ENCODE data around the gene MAK.
"Not testable (repeated sequence)": the region's sequence is repeated elsewhere in the genome, so short reads cannot be mapped to it uniquely, and the experiment has no call there.

The MAK gene

GRCh38 chr6:10882657-10883171 lies 44.4 kb upstream of the MAK start:
- H3K27me3 ChIP-seq (replicated peaks; ENCODE audit: control insufficient read depth, insufficient read depth, low read length): peaks cover 2% of the 10 kb centered on the region
- no peak overlapping the region for H3K4me3 ChIP-seq (replicated peaks; ENCODE audit: low read depth, low read length)
- no peak for DNase-seq (ENCODE audit: extremely low read depth, insufficient read length)

GRCh38 chr6:10882253-10882630 lies 43.9 kb upstream of the MAK start:
- H3K27me3 ChIP-seq (replicated peaks; ENCODE audit: control insufficient read depth, insufficient read depth, low read length); H3K36me3 ChIP-seq (ENCODE audit: control insufficient read depth, insufficient read depth, low read length); H3K4me3 ChIP-seq (replicated peaks; ENCODE audit: low read depth, low read length); DNase-seq (ENCODE audit: extremely low read depth, insufficient read length): not testable (repeated sequence)

More at GRCh38 chr6:10882657-10883171, 44.4 kb upstream of the MAK start:
- no peaks in the 10 kb centered on the region for H3K36me3 ChIP-seq (ENCODE audit: control insufficient read depth, insufficient read depth, low read length)
- TF ChIP-seq CTCF (IDR thresholded peaks at IDR 0.05; ENCODE audit: insufficient read depth, low read length, poor library complexity, severe bottlenecking): no peak

GRCh38 chr6:10880366-10880765 lies 42.0 kb upstream of the MAK start:
- Histone ChIP-seq H3K36me3 (ENCODE audit: control insufficient read depth, insufficient read depth, low read length) (no peaks in the 10 kb centered on the region), H3K27me3 (replicated peaks; ENCODE audit: control insufficient read depth, insufficient read depth, low read length) (peaks cover 2% of the 10 kb centered on the region), H3K4me3 (replicated peaks; ENCODE audit: low read depth, low read length) (no peak overlapping the region)
- TF ChIP-seq CTCF (IDR thresholded peaks at IDR 0.05; ENCODE audit: insufficient read depth, low read length, poor library complexity, severe bottlenecking): no peak
- DNase-seq (ENCODE audit: extremely low read depth, insufficient read length): no peak

- no peaks in the 10 kb centered on the region; the same call in 1 of the 2 replicates for H3K27me3 ChIP-seq (replicated peaks; ENCODE audit: control insufficient read depth, insufficient read depth, low read length)
- TF ChIP-seq CTCF (IDR thresholded peaks at IDR 0.05; ENCODE audit: insufficient read depth, low read length, poor library complexity, severe bottlenecking): no peak
- no peak for DNase-seq (ENCODE audit: extremely low read depth, insufficient read length)
- H3K36me3 ChIP-seq (ENCODE audit: control insufficient read depth, insufficient read depth, low read length): no peaks in the 10 kb centered on the region
- no peak overlapping the region for H3K4me3 ChIP-seq (replicated peaks; ENCODE audit: low read depth, low read length)
Observed at GRCh38 chr6:10877871-10878270, 39.5 kb upstream of the MAK start.

- DNase-seq (ENCODE audit: extremely low read depth, insufficient read length): no peak
Observed at GRCh38 chr6:10877012-10877411, 38.7 kb upstream of the MAK start.

GRCh38 chr6:10875026-10875425 lies 36.7 kb upstream of the MAK start:
- no peak overlapping the region for H3K4me3 ChIP-seq (replicated peaks; ENCODE audit: low read depth, low read length)
- H3K36me3 ChIP-seq (ENCODE audit: control insufficient read depth, insufficient read depth, low read length): no peaks in the 10 kb centered on the region
- no peaks in the 10 kb centered on the region for H3K27me3 ChIP-seq (replicated peaks; ENCODE audit: control insufficient read depth, insufficient read depth, low read length)
- no peak for DNase-seq (ENCODE audit: extremely low read depth, insufficient read length)
- no peak for TF ChIP-seq CTCF (IDR thresholded peaks at IDR 0.05; ENCODE audit: insufficient read depth, low read length, poor library complexity, severe bottlenecking)

More at GRCh38 chr6:10877012-10877411, 38.7 kb upstream of the MAK start:
- H3K4me3 ChIP-seq (replicated peaks; ENCODE audit: low read depth, low read length): no peak overlapping the region
- H3K27me3 ChIP-seq (replicated peaks; ENCODE audit: control insufficient read depth, insufficient read depth, low read length): no peaks in the 10 kb centered on the region
- H3K36me3 ChIP-seq (ENCODE audit: control insufficient read depth, insufficient read depth, low read length): no peaks in the 10 kb centered on the region
- TF ChIP-seq CTCF (IDR thresholded peaks at IDR 0.05; ENCODE audit: insufficient read depth, low read length, poor library complexity, severe bottlenecking): no peak
